IPS DF 4.7 (cell line): ENCODE results near the gene GXYLT2.

Source experiments
- DNase-seq: peaks from one replicate; pipeline ENCODE4 v3.0.0-alpha.2; 2013; ENCODE audit warnings: low spot score; ENCODE audit errors: extremely low read depth

GXYLT2 gene, protein sequence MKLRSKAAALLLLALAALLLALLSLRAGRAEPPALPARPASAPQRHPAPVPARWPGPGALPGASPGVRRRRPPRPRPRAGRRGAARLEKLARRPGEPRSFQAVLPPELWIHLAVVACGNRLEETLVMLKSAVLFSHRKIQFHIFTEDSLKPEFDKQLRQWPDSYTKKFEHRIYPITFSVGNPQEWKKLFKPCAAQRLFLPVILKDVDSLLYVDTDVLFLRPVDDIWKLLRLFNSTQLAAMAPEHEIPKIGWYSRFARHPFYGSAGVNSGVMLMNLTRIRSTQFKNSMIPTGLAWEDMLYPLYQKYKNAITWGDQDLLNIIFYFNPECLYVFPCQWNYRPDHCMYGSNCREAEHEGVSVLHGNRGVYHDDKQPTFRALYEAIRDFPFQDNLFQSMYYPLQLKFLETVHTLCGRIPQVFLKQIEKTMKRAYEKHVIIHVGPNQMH

DNA sequence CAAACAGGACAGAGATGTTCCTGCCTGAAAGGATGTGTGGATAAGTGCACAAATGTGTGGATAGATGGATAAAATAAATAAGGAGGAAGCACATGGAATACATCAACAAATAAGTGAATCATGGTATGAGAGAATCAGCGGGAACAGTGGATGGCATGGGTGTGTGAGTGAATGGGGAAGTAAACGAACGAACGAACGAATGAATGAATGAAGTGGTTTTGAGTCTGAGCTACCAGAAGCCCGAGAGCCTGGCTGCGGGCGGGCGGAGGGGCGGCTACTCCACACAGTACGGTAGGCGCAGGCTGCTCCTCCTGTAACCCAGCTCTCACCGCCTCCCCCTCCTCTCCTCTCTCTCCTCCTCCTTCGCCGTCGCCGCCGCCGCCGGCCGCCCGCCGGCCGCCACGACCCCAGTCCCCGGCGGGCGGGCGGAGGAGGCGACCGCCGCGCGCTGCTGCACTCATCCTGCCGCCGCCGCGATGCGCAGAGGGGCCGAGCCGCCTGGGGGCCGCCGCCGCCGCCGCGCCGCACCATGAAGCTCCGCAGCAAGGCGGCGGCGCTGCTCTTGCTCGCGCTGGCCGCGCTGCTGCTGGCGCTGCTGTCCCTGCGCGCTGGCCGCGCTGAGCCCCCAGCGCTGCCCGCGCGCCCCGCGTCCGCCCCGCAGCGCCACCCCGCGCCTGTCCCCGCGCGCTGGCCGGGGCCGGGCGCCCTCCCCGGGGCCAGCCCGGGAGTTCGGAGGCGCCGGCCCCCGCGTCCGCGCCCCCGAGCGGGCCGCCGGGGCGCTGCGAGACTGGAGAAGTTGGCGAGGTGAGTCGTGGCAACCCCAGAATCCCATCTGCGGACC, at the start of gene GXYLT2:
Gene GXYLT2, plus strand, starts transcription at position 342 of the 841 bp plus-strand sequence. Its CDS starts 188 bp downstream, at position 530.
- no peak for DNase-seq

DNA sequence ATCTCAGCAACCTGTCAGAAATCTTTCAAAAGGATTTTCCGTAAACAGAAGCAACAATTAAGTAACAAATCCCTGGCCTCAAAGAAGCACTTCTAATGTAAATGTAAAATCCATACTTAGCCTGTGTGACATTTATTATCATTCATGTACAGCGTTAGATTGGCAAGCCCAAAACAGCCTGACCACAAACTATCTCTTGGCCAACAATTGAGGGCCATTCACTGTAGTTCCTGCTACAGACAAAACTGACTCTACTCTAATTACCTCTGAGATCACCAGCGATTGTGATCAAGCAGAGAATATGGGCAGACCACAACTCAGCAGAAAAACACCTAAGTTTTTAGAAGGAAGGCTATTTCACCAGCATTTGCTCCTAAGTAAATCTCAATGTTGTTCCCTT, 48.8 kb upstream of the GXYLT2 start:
- DNase-seq, result no peak

DNA sequence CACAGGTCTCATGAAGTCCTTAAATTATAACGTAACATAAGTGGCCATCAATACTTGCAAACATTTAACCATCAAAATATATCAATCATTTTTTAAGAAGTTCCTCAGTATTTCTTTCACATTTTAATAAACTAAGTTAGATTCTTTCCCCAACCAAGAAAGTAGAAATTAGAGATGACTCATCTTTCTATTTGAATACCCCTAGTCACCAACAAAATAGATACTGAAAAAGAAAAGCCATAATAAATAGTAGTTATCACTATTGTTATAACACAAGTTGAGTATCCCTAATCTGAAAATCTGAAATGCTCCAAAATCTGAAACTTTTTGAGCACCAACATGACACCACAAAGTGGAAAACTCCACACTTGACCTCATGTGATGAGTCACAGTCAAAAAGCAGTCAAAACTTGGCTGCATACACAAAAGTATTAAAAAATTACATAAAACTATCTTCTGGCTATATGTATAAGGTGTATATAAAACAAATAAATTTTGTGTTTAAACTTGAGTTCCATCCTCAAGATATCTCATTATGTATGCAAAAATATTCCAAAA, 43.3 kb upstream of the GXYLT2 start:
- no peak for DNase-seq

DNA sequence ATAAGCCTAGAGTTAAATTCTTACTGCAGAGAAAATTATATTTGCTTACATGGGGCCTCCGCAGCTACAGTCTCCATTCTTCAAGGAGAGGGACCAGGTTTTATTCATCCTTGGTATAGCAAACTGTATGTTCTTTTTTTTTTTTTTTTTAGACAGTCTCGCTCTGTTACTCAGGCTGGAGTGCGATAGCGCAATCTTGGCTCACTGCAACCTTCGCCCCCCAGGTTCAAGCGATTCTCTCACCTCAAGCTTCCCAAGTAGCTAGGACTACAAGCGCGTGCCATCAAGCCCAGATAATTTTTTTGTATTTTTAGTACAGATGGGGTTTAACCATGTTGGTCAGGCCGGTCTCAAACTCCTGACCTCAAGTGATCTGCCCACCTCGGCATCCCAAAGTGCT, 41.7 kb upstream of the GXYLT2 start:
- no peak for DNase-seq

DNA sequence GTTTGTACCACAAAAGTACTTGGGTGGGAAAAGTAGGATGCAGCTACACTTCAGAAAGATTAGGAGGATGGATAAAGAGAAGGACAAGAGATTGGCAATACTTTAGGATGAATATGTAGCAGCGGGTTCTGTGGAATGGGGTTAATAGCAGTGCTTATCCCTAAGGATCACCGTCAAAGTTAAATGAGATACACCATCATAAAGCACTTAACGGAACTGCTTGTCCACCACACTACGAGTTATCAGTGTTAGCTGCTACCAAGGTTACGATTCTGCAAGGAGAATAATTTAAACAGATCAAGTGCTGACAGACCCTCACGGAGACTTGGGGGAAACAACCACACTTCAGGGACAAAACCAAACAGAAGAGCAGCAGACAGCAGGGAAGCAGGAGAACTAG, 40.6 kb upstream of the GXYLT2 start:
- no peak for DNase-seq

DNA sequence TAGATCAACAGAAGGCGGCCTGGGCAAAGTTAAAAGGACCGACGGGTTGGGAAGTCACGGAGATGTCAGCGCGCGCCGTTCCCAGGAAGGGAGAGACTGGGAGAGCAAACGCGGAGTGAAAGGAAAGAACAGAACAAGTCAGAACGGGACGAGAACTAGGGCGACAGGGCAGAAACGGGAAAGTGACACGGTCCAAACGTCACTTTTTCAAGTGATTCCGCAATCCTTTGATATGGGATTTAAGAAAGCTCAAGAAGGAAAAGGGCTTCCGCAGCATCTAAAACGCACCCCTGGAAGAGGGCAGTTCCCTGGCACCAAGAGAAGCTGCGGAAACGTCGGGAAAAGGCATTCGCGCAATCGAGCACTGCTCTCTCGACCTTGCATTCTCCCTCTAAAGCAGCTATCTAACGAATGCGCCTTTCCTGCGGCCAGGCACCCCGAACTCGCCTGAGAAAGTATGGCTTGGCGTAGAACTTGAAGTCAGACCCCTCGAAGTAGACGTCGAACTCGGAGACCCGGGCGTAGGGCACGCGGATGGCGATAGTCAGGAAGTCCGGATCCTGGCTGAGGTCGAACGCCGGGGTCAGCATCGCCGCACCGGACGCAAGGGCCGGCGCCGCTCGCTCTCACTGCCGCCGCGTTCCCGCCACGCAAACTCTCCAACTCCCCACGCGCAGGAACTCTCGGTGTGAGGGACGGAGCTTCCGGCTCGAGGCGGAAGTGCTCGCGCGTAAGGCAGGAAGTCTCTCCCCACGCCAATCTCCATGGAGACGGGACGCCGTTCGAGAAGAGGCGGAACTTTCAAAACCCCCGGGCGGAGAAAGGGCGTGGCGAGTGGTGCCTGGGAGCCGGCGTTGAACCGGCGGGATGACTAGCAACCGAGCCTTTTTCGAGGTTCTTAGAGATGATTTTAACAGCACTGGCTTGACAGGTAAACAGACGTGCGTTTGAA, 39.8 kb upstream of the GXYLT2 start, which contains the start of gene SHQ1:
Gene SHQ1, minus strand, starts transcription at position 695 of the 952 bp plus-strand sequence. Its CDS starts 105 bp downstream, at position 590.
- peak; percentile 81 for DNase-seq

DNA sequence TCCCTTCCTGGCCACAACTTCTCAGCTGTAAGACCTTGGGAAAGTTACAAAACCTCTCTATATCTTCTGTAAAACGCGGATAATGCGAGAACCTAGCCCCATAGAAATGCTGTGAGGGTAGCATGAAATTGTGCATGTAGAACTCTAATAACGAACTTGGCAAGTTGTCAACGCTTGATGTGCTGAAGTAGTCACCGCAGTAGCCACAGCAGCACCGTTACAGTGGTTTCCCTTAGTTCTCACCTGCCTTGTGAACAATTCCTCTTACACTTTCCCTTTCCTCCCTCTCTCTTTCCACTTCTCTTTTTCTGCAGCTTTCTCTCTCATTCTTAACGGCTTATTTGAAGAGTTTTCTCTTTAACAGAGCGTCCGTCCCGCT, 39.2 kb upstream of the GXYLT2 start:
- DNase-seq, result no peak

DNA sequence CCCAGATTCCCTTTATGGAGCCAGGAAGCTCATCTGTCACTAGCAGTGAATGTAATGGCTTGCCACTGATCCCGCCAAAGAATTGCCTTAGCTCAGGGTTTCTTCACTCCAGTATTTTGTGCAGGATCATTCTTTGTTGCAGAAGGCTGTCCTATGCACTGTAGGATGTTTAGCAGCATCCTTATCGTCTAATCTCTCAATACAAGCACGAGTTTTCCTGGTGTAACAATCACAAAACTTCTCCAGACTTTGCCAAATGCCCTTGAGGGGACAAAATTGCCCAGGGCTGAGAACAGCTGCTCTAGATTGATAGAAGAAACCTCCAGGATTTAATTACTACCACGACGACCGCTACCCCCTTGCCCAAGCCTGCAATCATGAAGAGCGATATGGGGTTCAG, 32.8 kb upstream of the GXYLT2 start:
- DNase-seq, result no peak

DNA sequence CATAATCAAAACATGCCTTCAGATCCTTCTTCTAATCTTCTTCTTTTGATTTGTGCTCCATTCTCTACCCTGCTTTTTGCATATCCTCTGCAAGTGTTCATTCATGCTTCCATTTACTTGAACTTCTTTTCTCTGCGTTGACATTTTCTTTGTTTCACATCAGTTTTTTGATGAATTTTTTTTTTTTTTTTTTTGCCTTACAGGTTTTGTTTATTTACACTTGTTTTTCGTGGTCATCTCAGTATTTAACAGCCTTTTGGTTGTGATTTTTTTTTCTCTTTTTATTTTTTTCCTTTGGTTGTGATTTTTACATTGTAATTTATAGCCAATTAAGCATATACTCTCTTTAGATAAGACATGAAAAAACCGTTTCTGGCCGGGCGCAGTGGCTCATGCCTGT, 27.8 kb upstream of the GXYLT2 start:
- no peak for DNase-seq

DNA sequence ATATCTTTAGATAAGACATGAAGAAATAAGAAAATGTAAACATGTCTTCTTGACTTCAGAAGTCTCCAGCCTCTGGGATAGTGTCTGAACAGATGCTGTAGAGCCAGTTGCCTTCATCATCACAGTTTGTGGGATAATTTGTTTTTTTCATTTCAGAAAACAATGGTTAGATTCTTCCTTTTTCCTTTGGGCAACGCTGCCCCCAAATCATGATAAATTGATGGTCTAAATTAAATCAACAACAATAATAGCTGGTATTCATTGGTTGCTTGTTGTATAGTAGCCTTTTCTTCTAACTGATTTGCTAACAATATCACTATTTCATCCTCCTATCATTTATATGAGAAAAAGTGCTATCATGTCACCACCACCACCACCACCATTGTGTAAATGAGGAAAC, 27.0 kb upstream of the GXYLT2 start:
- no peak for DNase-seq

DNA sequence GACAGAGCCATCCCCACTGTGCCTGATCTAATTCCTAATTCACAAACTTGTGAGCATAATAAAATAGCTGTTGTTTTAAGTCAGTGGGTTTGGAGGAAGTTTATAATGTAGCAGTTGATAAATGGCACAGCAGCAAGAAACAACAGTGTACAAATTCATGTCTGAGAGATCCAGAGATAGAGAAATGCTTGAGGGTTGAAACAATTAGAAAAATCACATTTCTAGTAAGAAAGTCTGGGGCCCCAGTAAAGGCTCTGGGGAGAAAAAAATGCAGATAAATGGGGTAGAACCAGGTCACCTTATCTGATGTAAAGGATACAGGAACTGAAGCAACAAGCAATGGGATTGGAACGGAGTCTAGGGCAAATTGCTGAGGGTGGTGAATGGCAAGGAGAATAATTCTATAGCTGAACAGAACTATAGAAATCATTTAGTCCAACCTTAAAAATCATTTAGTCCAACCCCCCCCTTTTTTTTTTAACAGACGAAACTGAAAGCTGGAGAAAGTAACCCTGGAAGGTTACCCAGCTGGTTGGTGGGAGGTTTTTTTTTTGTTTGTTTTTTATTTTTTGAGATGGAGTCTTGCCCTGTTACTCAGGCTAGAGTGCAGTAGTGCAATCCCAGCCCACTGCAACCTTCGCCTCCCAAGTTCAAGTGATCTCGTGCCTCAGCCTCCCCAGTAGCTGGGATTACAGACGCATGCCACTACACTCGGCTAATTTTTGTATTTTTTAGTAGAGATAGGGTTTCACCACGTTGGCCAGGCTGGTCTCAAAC, 25.3 kb upstream of the GXYLT2 start:
- no peak for DNase-seq

DNA sequence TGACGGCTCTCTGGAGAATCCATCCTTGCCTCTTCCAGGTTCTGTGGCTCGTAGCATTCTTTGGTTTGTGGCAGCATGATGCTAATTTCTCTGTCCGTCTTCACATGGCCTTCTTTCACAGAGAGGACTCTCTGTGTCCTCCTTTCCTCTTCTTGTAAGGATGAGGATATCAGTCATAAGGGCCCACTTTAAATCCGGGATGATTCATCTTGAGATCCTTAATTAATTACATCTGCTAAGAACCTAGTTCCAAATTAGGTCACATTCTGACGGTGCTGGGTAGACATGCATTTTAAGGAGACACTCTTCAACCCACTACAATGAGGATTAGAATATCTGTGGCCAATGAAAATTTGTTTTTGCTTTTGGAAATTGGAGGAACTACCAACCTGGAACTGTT, 15.7 kb upstream of the GXYLT2 start:
- DNase-seq, result no peak

DNA sequence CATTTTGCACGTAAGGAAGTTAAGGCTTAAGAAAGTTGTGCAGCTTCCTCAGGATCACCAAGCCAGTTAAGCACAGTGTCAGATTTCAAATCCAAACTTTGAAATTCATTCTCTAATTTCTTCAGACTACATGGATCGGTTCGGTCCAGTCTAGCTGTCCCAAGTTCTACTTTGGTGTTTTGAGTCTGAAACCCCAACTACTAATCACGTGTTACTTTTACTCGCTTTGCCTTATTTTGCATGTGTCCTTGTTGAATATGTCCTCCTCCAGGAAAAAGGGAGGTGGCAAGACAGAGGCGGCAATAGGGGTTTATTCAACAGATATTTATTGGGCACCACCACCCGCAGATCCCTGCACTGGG, 522 bp upstream of the GXYLT2 start:
- DNase-seq, result no peak

DNA sequence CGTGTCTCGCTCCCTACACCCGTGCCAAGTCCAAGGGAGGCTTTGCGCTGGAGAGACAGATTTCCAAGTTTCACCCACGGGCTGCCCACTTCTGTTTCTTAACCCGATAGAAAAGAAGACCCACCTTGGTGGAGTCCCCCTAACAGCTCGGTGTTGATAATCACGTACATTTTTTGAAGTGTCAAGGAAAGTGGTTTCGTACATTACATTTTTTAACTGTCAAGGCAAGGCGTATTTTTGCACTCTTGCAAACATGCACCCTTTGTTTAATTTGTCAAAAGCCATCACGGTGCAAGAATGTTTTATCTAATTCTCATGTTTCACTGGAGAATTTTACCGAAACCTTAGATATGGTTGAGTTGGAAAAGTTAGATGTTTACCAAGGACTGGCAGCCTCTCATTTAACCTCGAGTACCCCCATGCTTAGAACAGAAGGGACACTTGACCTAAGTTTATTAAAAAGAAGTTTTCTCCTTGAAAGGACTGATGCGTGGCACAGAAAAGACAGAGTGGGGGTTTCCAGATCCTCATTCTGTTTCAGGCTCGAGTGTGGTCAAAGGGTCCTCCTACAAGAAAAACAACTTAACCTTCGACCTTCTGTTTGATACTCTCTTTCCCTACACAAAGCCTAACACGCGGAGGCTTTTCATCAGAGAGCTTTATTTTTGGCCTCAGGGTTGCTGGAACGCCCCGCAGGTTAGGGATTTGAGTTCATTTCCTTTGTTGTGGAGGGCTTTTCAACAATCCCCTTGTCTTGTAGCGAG, 882 bp downstream of the GXYLT2 start:
- DNase-seq, result no peak

DNA sequence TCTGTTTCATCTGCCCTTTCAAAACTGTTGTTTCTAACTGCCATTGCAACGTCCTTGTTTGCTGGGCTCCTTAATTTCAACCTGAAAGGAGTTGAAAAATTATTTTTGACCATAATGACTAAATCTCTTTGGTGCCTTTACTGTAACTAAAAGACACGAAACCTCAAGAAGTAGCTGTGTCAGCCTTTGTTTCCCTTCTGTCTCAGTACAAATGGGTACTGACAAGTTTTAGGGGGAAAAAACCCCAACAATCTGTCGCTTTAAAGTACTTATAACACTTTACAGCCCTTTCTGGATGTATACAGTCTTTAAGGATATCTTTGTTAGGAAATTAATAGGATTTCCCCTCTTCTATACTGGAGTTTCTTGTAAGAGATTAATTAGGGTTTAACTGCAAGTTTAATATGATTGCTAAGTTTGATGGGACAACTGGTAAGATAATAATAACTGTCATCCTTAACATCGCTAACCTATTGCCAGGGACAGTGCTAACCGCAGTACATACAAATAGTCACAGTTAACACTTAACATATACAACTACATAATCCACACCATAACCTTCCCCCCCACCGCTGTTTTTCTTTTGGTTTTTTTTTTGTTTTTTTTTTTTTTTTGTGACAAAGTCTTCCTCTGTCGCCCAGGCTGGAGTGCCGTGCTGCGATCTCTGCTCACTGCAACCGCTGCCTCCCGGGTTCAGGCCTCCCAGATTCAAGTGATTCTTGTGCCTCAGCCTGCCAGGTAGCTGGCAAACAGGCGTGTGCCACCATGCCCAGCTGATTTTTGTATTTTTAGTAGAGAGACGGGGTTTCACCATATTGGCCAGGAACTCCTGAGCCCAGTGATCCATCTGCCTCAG, 1.7 kb downstream of the GXYLT2 start:
- no peak for DNase-seq

DNA sequence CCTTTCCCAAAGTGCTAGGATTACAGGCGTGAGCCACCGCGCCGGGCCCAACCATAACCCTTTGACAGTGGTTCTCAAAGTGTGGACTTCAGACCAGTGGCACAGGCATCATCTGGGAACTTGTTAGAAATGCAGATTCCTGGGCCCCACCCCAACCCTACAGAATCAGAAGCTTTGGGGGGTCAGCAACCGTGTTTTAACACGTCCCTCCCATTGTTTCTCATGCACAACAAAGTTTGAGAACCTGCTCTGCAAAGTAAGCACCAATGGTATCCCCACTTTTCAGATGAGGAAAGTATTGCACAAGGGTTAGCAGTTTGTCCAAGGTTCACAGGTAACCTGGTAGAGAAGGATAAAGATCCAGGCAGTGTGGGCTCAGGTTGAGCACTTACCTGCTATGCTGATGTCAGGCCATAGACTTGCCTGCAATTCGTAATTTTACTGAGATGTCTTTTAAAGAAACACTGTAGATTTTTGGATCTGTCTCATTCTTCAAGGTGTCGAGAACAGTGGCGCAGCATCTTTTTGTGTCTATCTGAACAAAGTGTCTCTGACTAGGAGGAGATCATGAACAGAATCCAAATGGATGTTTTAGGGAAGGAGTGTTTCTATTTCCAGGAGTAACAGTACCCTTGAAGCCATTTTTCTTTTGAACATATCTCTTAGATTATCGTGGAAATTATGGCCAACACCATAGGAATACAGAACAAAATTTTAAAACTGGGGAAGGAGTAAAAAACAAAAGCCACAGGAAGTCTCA, 2.5 kb downstream of the GXYLT2 start:
- no peak for DNase-seq

DNA sequence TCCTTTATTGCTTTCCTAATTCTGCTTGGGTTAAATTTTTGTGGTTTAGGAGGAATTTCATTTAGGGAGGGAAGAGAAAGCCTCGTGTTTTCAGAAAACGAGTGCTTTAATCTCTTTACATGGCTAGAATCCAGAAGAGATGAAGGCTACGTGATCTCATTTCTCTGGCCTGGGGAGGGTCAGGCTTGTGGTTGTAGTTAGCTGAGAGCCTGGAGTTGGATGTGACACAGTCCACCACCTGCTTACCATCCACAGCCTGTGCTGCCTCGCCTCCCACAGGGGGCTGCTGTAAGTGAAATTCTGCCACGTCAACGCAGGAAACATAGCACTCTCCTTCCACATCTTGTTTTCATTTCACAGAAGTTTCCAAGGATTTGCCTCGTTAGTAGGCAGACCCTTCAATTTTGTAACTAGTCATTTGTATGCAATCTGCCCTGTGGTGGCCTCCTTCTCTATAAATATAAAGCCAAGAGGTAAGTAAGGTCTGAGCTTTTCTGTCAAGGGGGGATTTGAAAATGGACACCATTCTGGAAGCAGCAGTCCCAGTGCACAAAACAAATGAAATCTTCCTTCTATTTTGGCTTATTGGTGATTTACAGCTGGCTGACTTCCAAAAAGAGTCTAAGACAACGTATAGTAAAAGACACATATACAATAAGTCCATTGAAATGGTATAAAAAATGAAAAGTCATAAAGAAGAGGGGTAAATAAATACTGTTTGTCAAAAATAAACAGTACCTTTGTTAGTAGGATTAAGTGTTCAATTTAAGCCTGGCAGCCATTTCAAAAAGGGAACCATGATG, 3.4 kb downstream of the GXYLT2 start:
- DNase-seq, result no peak
